Epidermal melanocyte (primary cell): ENCODE results near the gene ABO.
"Not testable (repeated sequence)": the region's sequence is repeated elsewhere in the genome, so short reads cannot be mapped to it uniquely, and the experiment has no call there.

Source experiments
- DNase-seq: peaks from one replicate; pipeline ENCODE4 v3.0.0; 2011; ENCODE audit warnings: low spot score; ENCODE audit not compliant: insufficient read length

Gene ABO

GRCh38 chr9:133264235-133264764, 10.7 kb downstream of the ABO start:
- no peak for DNase-seq

GRCh38 chr9:133263557-133263956, 11.4 kb downstream of the ABO start:
- DNase-seq, result no peak

- no peak for DNase-seq
Observed at GRCh38 chr9:133262226-133262625, 12.8 kb downstream of the ABO start.

- no peak for DNase-seq
Observed at GRCh38 chr9:133261753-133262120, 13.3 kb downstream of the ABO start.

- no peak for DNase-seq
Observed at GRCh38 chr9:133261103-133261752, 13.8 kb downstream of the ABO start.

GRCh38 chr9:133260334-133261102, 14.5 kb downstream of the ABO start:
- DNase-seq, result no peak

GRCh38 chr9:133258061-133259015, 16.7 kb downstream of the ABO start:
- DNase-seq, result no peak

GRCh38 chr9:133257465-133257956, 17.5 kb downstream of the ABO start:
- no peak for DNase-seq

- no peak for DNase-seq
Observed at GRCh38 chr9:133256686-133257091, 18.3 kb downstream of the ABO start.

- no peak for DNase-seq
Observed at GRCh38 chr9:133256136-133256461, 18.9 kb downstream of the ABO start.

GRCh38 chr9:133255371-133256135, 19.4 kb downstream of the ABO start:
- DNase-seq, result no peak

- DNase-seq, result no peak
Observed at GRCh38 chr9:133254471-133254870, 20.5 kb downstream of the ABO start.

GRCh38 chr9:133253268-133253667, 21.7 kb downstream of the ABO start:
- DNase-seq, result no peak

GRCh38 chr9:133252301-133253020, 22.5 kb downstream of the ABO start:
- no peak for DNase-seq

GRCh38 chr9:133251773-133252172, 23.2 kb downstream of the ABO start:
- DNase-seq, result no peak

- DNase-seq, result not testable (repeated sequence)
Observed at GRCh38 chr9:133251221-133251620, 23.8 kb downstream of the ABO start.

- no peak for DNase-seq
Observed at GRCh38 chr9:133250741-133251170, 24.2 kb downstream of the ABO start.

GRCh38 chr9:133249337-133249736, 25.7 kb downstream of the ABO start:
- no peak for DNase-seq

GRCh38 chr9:133248726-133249295, 26.2 kb downstream of the ABO start:
- DNase-seq, result no peak

- no peak for DNase-seq
Observed at GRCh38 chr9:133247632-133248031, 27.4 kb downstream of the ABO start.
